ENCODE results near the gene ZGRF1.
"Not testable (repeated sequence)": the region's sequence is repeated elsewhere in the genome, so short reads cannot be mapped to it uniquely, and the experiment has no call there.

Gene ZGRF1

DNA sequence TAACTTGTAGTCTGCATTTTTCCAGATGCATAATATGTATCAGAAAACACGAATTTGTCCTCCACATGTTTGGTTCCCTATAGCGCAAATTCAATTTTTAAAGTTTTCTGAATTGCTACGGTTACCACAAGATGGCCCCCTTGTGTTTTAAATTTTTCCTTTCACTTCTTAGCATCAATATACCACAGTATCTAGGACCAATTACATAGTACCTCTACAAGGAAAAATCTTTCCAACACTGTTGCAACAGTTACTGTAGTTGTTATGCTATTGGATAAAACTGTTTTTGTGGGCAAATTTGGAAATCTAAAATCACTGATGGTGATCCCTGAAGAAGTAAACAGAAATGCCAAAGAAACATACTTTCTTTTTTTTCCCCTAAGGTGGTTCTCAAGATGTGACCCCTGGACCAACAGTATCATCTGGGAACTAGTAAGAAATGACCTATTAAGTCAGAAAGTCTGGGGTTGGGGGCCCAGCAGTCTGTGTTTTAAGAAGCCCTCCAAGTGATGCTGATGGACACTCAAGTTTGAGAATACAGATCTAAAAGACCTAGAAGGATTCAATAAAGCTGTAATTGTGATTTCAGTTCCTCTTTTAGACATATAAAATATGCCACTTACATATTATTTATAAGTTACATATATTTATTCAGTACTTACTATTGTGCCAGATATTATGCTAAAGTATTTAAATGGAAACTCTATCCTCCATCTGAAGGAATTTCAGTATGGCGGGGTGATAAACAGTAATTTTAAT is 3.1 kb downstream of the ZGRF1 start:
- DNase-seq = peak; percentile 4

DNA sequence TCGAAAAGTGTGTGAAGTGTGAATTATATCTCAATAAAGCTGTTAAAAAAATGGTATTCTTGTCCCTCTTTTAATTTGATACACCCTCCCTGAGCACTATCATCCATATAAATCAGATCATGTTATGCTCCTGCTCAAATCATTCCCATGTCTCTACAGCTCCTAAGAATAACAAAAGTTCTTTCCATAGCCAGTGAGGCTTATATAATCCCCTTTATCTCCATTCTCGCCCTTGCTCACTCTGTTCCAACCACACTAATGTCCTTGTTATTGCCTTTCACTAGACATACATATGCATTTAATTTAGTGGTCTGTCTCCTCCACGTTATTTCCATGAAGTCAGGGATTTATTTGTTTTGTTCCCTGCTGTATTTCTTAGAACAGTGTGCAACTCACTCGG is 10.5 kb downstream of the ZGRF1 start:
- no peak for DNase-seq

DNA sequence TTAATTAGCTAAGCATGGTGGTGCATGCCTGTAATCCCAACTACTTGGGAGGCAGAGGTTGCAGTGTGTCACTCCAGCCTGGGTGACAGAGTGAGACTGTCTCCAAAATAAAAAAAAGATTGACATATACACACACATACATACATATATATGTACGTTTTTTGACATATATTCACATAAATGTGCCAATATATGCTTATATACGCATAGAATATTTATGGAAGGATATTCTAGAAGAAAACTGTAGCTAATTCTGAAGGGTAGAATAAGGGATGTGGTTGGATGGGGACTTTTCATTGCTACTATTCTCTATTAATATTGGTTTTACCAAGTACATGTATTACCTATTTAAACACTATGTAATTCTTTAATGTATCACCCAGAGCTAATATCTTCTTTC is 19.7 kb downstream of the ZGRF1 start:
- DNase-seq = no peak

DNA sequence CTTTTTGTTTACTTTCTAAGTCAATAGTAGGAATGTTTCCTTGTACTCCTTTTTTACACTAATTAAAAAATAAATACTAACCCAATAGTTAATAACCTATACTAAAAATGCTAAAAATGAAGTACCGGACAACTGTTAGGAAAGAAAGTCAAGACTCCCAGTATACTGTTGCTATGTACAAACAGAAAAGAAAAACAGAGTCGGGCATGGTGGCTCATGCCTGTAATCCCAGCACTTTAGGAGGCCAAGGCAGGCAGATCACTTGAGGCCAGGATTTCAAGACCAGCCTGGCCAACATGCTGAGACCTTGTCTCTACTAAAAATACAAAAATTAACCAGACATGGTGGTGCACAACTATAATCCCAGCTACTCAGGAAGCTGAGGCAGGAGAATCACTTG is 23.9 kb downstream of the ZGRF1 start:
- not testable (repeated sequence) for DNase-seq

DNA sequence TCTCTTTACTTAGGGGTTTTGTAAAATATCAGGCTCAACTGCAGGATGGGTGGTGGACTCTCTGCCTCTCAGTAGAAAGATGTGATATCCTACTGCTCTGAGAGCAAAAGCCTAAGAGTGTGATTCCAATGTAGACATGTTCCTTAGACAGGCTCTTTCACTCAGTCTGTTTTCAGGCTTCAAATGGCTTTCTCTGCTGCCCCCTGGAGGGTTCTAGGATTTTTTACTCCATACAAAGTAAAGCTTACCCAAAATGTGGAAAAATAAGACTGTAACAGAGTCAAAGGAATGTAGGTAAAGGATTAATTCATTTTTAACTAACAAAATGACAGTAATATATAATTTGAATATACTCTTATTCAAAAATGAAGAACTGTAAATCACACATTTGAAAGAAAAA is 32.1 kb downstream of the ZGRF1 start:
- no peak for DNase-seq

DNA sequence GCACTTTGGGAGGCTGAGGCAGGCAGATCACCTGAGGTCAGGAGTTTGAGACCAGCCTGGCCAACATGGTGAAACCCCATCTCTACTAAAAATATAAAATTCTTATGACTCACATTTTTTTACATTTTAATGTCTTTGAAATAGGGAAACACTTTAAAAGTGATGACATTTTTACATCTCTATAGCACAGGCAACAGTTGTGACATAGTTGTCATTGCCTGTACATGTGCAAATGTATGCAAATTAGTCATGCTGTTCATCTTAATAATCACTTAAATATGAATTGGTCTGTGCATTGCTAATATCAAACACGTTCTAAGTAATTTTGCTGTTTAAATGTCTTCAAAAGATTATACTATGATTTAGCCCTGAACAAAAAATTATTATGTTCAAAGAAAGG is 41.7 kb downstream of the ZGRF1 start:
- no peak for DNase-seq

DNA sequence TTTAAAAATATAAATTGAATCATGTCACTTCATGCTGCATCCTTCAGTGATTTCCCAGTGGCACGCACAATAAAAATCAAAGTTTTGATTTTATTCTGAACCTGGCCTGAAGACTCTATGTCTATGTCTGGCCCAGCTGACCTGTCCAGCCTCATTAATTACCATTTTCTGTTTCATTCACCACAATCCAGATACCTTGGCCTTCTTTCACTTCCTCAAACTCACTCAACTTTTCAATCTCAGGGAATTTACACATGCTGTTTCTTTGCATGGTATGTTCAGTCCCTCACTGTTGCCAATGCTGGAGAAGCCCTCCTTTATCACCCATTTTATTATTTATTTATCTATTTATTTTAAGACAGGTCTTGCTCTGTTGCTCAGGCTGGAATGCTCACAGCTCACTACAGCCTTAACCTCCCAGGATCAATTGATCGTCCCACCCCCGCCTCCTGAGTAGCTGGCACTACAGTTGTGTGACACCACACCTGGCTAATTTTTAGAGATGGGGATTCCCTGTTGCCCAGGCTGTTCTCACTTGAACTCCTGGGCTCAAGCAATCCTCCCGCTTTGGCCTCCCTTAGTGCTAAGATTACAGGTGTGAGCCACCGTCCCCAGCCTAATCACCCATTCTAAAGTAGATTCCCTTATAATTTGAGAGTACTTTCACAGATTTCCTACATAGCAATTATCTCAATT is 43.1 kb downstream of the ZGRF1 start:
- DNase-seq = no peak

DNA sequence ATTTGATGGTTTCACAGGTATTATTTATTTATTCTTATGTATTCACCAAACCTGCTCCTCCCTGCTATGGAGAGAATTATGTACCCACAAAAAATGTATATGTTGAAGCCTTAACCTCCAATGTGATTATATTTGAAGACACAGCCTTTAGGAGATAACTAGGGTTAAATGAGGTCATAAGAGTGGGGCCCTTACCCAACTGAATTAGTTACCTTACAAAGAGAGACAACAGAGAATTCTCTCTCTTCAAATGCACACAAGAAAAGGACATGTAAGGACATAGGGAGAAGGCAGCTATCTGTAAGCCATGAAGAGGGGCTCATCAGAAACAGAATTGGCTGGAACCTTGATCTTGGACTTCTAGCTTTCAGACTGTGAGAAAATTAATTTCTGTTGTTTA is 44.0 kb downstream of the ZGRF1 start:
- DNase-seq = no peak

DNA sequence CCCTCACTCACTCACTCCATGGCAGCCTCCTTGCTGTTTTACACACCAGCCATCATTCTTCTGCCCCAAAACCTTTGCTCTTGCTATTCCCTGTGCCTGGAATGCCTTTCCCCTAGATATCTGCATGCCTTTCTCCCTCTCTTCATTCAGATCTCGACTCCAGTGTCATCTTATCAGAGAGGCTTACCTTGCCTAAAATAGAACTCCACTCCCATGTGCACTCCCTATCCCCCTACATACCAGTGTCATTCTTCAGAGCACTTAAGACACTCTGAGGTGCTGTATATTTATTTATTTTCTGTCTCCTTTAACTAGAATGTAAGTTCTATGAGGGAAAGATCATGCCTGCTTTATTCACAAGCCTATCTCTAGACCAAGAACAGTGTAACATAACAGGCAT is 45.1 kb downstream of the ZGRF1 start:
- DNase-seq = no peak

DNA sequence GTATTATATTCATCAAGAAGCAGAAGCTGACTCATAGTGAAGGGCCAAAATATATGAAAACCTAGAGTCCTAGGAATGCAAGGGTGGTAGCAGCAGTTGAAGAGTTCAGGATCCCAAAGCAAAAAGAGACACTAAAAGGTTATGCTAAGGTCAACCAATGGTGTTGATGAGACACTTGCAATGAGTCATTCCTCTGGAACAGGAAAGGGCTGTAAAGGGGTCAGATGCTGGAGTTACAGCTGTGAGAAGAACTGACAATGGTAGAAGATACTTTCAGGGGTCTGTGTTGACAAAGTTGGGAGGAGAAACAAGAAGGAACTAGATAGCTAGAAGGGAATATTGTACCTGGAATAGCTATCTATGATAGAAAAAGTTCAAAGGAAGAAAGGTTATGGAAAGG is 47.5 kb downstream of the ZGRF1 start:
- DNase-seq = no peak

DNA sequence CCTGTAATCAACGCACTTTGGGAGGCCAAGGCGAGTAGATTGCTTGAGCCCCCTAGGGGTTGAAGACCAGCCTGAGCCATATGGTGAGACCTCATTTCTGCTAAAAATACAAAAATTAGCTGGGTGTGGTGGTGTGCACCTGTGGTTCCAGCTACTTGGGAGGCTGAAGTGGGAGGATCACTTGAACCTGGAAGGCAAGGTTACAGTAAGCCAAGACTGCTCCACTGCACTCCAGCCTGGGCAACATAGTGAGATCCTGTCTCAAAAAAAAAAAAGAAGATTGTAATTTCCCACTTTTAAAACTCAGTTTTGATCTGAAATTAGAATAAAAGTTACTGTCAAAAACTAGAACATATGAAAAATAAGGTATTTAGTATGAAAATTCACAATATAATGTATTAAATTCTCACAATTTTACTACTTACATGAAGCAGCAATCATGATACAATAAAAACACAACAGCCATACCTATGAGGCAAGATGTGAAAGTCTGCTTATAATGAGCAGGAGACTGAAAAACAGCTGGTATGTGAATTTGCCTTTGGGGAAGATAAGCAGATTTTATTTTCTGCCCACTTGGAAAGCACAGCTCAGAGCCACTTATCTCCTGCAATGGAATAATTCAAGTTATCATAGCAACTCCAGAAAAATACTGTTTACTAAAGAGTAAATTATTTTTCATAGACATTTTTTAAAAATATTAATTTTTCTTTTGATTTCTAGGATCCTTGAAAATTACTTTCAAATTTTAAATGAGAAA is 50.6 kb downstream of the ZGRF1 start:
- no peak for DNase-seq

DNA sequence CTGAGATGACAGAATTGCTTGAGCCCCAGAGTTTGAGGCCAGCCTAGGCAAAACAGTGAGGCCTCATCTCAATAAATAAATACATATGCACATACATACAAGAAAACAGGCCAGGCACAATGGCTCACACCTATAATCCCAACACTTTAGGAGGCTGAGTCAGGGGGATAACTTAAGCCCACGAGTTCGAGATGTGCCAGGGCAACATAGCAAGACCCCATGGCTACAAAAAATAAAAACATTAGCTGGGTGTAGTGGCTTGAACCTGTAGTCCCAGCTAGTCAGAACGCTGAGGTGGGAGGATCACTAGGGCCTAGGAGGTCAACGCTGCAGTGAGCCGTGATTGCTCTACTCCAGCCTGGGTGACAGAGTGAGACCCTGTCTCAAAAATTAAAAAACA is 69.2 kb downstream of the ZGRF1 start:
- DNase-seq = no peak

DNA sequence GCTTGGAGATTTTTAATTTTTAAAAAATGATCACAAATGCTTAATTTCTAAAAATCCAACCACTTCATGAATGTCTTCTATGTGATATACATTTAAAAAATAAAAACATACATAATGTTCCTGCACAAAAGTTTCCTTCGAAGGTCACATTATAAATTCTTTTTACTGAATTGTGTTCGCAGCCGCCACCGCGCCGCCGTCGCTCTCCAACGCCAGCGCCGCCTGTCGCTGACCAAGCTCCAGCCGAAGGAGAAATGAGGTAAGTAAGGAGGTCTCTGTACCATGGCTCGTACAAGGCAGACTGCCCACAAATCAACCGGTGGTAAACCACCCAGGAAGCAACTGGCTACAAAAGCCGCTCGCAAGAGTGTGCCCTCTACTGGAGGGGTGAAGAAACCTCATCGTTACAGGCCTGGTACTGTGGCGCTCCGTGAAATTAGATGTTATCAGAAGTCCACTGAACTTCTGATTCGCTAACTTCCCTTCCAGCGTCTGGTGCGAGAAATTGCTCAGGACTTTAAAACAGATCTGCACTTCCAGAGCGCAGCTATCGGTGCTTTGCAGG is 71.9 kb downstream of the ZGRF1 start:
- no peak for DNase-seq

DNA sequence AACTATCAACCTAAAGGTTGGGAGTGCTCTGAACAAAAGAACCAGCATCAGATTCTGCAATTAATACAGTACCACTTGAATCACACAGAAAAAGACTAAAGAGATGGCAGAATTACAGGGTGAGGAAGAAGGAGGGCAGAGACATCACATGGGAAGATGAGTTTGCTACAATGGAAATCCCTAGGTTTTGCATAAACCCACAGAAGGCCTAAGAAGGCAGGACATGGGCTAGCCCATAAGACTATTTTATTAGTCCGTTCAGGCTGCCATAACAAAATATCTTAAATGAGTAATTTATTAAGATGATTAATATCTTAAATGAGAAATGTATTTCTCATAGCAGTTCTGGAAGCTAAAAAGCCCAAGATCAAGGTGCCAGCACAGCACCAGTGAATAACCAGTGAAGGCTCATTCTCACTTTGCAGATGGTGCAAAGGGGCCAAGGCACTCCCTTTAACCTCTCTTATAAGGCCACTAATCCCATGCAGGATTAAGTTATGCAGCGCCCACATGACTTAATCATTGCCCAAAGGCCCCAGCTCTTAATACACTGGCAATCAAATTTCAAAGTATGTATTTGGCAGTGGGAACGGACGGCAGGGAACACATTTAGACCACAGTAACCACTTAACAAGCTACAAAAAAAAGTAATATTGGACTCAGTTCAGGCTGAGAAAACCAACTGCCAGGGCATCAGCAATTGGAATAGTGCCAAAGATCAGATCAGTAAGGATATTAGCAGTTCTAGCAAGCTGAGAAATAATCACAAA is 73.1 kb downstream of the ZGRF1 start:
- no peak for DNase-seq

DNA sequence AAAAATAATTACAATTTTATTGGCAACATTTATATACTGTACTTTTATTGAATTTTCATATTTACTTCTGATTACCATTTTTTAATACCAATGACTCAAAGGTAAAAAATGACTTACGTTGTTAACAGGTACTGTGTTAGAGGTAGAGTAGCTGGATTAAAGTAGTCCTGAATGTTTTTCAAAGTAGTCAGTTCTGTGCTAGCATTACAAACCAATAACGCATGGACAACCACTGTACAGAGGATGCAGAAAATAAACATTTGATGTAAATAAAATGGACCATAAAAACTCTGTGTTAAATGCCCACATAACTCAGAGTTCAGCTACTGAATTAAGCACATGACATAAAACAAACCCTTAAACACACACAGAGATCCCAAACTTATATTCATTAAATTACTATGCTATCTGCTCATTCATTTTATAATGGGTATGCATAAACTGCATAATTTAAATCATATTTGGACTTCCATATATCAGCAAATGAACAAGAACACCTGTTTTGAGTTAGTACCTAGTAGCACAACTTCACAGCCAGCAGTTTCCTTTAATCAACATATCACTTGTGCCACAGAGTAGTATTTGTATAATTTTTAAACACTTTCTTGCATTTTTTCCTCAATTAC is 74.3 kb downstream of the ZGRF1 start:
- DNase-seq = no peak

DNA sequence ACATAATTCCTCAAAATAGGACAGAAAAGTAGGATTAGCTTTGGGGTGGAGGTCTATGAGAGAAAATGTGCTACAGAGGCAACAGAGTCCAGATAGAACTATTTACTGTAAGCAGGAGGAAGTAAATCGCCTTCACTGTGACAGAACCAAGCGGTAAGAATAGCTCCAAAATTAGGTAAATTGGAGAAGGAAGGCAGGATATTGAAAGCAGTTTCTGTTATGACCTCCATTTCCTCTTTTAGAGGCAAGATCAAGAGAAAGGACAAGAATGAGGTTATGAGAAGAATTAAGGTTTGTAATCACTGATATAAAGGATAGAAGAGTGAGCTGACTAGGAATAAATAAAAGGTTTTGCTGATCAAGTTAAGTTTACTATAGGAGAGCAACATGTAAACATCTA is 76.6 kb downstream of the ZGRF1 start:
- peak; percentile 20 for DNase-seq

DNA sequence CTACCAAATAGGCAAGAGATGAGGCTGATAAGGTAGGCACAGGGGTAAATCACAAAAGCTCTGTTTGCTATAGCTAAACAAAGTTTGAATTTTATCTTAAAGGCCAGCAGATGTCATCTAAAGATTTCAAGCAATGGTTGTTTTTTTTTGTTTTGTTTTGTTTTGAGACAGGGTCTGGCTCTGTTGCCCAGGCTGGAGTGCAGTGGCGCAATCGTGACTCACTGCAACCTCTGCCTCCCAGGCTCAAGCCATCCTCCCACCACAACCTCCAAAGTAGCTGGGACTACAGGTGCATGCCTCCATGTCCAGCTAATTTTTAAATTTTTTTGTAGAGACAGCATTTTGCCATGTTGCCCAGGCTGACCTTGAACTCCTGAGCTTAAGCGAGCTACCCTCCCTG is 77.7 kb downstream of the ZGRF1 start:
- no peak for DNase-seq

DNA sequence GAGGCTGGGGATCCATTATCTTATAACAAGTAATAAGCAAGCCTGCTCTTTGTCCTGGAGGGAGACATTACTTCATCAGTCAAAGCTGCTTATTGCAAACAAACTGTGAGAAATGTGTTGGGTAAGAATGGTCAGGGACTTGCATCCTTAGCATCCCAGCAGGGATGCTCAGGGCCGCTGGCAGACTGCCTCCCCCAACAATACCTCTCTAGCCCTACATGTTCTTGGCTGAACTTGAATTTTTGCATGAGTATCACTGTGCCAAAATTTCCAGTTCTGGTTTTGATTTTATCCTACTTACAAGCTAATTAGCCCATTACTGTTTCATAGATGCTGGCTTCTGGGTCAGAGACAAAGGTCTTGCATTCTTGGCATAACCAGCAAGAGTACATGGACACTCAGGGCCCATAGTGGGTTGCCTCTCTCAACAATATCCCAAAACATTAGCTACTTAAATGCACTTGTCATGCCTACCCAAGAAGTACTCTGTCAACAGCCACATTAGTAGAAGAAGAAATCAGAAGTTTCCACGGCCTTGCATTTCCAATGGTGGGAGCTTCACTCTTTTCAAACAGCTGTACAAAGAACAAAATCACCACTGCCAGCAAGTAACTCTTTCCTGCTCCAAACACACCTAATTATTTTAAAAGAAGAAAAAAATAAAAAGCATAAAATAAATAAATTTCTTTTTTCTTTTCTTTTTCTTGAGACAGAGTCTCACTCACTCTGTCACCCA is 78.9 kb downstream of the ZGRF1 start:
- no peak for DNase-seq

DNA sequence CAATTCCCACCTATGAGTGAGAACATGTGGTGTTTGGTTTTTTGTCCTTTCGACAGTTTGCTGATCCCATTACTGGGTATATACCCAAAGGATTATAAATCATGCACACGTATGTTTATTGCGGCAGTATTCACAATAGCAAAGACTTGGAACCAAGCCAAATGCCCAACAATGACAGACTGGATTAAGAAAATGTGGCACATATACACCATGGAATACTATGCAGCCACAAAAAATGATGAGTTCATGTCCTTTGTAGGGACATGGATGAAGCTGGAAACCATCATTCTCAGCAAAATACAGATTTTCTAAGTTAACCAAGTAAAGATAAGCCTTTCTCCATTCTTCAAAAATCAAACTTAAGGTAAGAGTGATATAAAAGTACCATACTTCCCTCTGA is 82.4 kb downstream of the ZGRF1 start:
- not testable (repeated sequence) for DNase-seq

DNA sequence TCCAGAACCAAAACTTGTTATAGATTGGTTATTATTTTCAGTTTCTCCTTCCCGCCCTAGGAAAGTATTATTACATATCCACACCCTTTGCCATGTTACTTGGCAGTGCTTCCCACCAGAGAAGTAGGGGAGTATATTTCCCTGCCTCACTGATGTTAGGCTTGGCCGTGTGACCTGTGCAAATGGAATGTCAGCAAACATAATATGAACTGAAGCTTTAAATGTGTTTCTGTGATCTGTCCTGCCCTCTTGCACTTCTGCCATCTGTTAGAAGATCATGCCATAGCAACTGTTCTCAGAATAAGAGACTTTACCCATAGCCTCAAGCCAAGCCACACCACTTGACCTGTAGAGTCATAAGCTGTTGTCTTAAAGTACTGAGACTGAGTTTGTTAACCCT is 84.0 kb downstream of the ZGRF1 start:
- DNase-seq = no peak

DNA sequence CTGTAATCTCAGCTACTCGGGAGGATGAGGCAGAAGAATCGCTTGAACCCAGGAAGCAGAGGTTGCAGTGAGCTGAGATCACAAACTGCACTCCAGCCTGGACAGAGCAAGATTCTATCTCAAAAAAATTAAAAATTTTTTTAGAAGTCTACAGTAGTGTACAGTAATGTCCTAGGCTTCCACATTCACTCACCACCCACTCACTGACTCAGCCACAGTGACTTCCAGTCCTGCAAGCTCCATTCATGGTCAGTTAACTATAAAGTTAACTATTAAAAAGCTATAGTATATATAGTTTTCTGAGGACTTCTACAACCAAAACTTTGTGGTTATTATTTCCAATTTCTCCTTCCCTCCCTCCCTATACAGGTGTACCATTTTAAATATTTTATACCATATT is 86.0 kb downstream of the ZGRF1 start:
- DNase-seq = no peak

DNA sequence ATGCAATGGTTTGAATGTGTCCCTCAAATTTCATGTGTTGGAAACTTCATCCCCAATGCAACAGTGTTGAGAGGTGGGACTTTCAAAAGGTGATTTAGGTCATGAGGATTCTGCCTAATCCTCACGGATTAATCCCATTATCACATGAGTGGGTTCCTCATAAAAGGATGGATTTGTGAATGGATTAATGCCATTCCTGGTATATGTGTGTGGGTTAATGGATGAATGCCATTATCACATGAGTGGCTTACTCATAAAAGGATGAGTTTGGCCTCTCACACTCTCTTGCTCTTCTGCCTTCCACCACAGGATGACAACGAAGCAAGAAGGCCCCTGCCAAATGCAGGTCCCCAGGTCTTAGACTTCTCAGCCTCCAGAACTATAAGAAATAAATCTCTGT is 90.2 kb downstream of the ZGRF1 start:
- DNase-seq = no peak
